Esophagus squamous epithelium (tissue), 5 donors: ENCODE results near the gene CCL23. TPM values are rescaled to one million over a fixed set of nuclear protein-coding genes. Genes with fewer than 3 reads are reported as not detected.
"Not testable (repeated sequence)": the region's sequence is repeated elsewhere in the genome, so short reads cannot be mapped to it uniquely, and the experiment has no call there.

Experiments
- DNase-seq: peaks from one replicate; lab custom pipeline; 2025; lab: John Stamatoyannopoulos, UW
- H3K27ac ChIP-seq, 4 donors: fragments of 200-600 bp; sonication (generic); one replicate each; pipeline ENCODE4 v1.5.1; 2016 to 2019; ENCODE audit warnings: mild to moderate bottlenecking in 1 of 4
- H3K27me3 ChIP-seq, 4 donors: fragments of 200-600 bp; sonication (generic); 1 replicate in 3 of 4; 2 replicates in 1 of 4; pipeline versions ENCODE4 v1.5.1 to v1.6.0; 2017 to 2021; ENCODE audit warnings: antibody characterized with exemption in 1 of 4
- H3K36me3 ChIP-seq, 3 donors: fragments of 200-600 bp; sonication (generic); one replicate each; pipeline ENCODE4 v1.5.1; 2016 to 2019
- H3K4me1 ChIP-seq, 3 donors: fragments of 200-600 bp; sonication (generic); one replicate each; pipeline ENCODE4 v1.5.1; 2017 to 2019
- H3K4me3 ChIP-seq, 4 donors: fragments of 200-600 bp; sonication (generic); 1 replicate in 3 of 4; 2 replicates in 1 of 4; pipeline ENCODE4 v1.5.1; 2016 to 2019; ENCODE audit warnings: mild to moderate bottlenecking in 2 of 4, moderate library complexity in 1 of 4
- H3K9me3 ChIP-seq, 3 donors: fragments of 200-600 bp; sonication (generic); one replicate each; pipeline ENCODE4 v1.5.1; 2016 to 2019
- CTCF ChIP-seq, 6 experiments: fragments of 450-650 bp in 4 of 6; fragments of 200-600 bp in 2 of 6; sonication (generic) in 2 of 6; IDR thresholded peaks; one replicate each; pipeline ENCODE4 v1.5.1; 2016 to 2019; ENCODE audit warnings: antibody characterized with exemption in 6 of 6, mild to moderate bottlenecking in 4 of 6, moderate library complexity in 4 of 6
- POLR2A ChIP-seq, 4 donors: fragments of 450-650 bp; IDR thresholded peaks; one replicate each; pipeline ENCODE4 v1.6.1; 2017; ENCODE audit warnings: antibody characterized with exemption in 4 of 4, mild to moderate bottlenecking in 4 of 4, moderate library complexity in 3 of 4
- WGBS, 2 donors: methylation state at CpG; one replicate each; pipeline ENCODE4 v1.1.5; 2018; 5-methylcytosine and 5-hydroxymethylcytosine counted together
- intact Hi-C: fragments of 100-400 bp; cut with DNase I; formaldehyde crosslinking; loops from one replicate; pipeline ENCODE4 v1.15.0; 2022
- total RNA-seq, 4 donors: library from RNA; depleted of rRNA; stranded (reverse); fragments of >200 nt; gene quantifications; one replicate each; pipeline ENCODE4 v1.1.0, GENCODE V29; 2016
- donor health status: DM: yes; HTN: yes; CAD: no.

The CCL23 gene
- total RNA-seq, 4 donors from 2014 or later: 2.0 to 13.4 (median 3.4) TPM

- TF ChIP-seq CTCF (IDR thresholded peaks at IDR 0.05) (no peak), POLR2A (IDR thresholded peaks at IDR 0.05) (no peak)
- DNase-seq: no peak
- Histone ChIP-seq H3K4me1 (no peaks in the 10 kb centered on the region), H3K9me3 (no peaks in the 10 kb centered on the region), H3K36me3 (no peaks in the 10 kb centered on the region), H3K27me3 (peaks cover 0 to 21% (median 0%) of the 10 kb centered on the region in 4 donors), H3K27ac (no peak overlapping the region), H3K4me3 (no peak overlapping the region)
- 77 to 84% methylated on average over 2 of the region's 2 CpGs for WGBS, 2 donors
- intact Hi-C loops: no loop called here
Measured at GRCh38 chr17:36019423-36019822, 1.7 kb upstream of the CCL23 start.

- H3K9me3 ChIP-seq: peaks cover 0 to 4% (median 0%) of the 10 kb centered on the region in 3 donors
- H3K36me3 ChIP-seq: no peaks in the 10 kb centered on the region
- no peak overlapping the region for H3K27ac ChIP-seq
- intact Hi-C loops: no loop called here
- TF ChIP-seq POLR2A (IDR thresholded peaks at IDR 0.05) (no peak), CTCF (IDR thresholded peaks at IDR 0.05) (no peak)
- no peak overlapping the region for H3K4me3 ChIP-seq
- no peak for DNase-seq
- H3K27me3 ChIP-seq: no peaks in the 10 kb centered on the region
- 83 to 94% methylated on average over 2 of the region's 2 CpGs for WGBS, 2 donors
- H3K4me1 ChIP-seq: no peaks in the 10 kb centered on the region
Measured at GRCh38 chr17:36016555-36016954, 1.2 kb downstream of the CCL23 start.

GRCh38 chr17:36015895-36016294, 1.9 kb downstream of the CCL23 start:
- H3K9me3 ChIP-seq, intact Hi-C loops: not testable (repeated sequence)
- 81 to 82% methylated on average over 4 of the region's 4 CpGs for WGBS, 2 donors

GRCh38 chr17:36014946-36015345, 2.8 kb downstream of the CCL23 start:
- 64 to 72% methylated on average over 5 of the region's 5 CpGs for WGBS, 2 donors
- no peak for TF ChIP-seq CTCF (IDR thresholded peaks at IDR 0.05)
- no peak for TF ChIP-seq POLR2A (IDR thresholded peaks at IDR 0.05)

More at GRCh38 chr17:36015895-36016294, 1.9 kb downstream of the CCL23 start:
- not testable (repeated sequence) for H3K36me3 ChIP-seq, DNase-seq, H3K4me3 ChIP-seq, H3K4me1 ChIP-seq, H3K27ac ChIP-seq, H3K27me3 ChIP-seq

GRCh38 chr17:36011201-36011600, 6.6 kb downstream of the CCL23 start:
- no peaks in the 10 kb centered on the region for H3K36me3 ChIP-seq
- intact Hi-C loops: no loop called here
- peaks cover 0 to 4% (median 0%) of the 10 kb centered on the region in 3 donors for H3K9me3 ChIP-seq
- H3K4me1 ChIP-seq: no peaks in the 10 kb centered on the region
- no peak overlapping the region for H3K4me3 ChIP-seq
- no peak for DNase-seq
- 66 to 71% methylated on average over 2 of the region's 2 CpGs for WGBS, 2 donors
- no peak for TF ChIP-seq POLR2A (IDR thresholded peaks at IDR 0.05)
- TF ChIP-seq CTCF (IDR thresholded peaks at IDR 0.05): no peak
- no peak overlapping the region for H3K27ac ChIP-seq
- H3K27me3 ChIP-seq: no peaks in the 10 kb centered on the region

More at GRCh38 chr17:36014946-36015345, 2.8 kb downstream of the CCL23 start:
- no peaks in the 10 kb centered on the region for H3K4me1 ChIP-seq
- H3K27me3 ChIP-seq: no peaks in the 10 kb centered on the region
- DNase-seq: no peak
- peaks cover 0 to 4% (median 0%) of the 10 kb centered on the region in 3 donors for H3K9me3 ChIP-seq
- H3K36me3 ChIP-seq: no peaks in the 10 kb centered on the region
- intact Hi-C loops: no loop called here
- no peak overlapping the region for H3K4me3 ChIP-seq
- no peak overlapping the region for H3K27ac ChIP-seq
